SU-DHL-6 (cell line): ENCODE measurements around the gene GINS1.

Experiments
- CTCF ChIP-seq: fragments of 200-600 bp; sonication (generic); IDR thresholded peaks from one replicate; pipeline ENCODE4 v1.5.1; 2017; ENCODE audit warnings: antibody characterized with exemption, mild to moderate bottlenecking, low read length, moderate library complexity; ENCODE audit not compliant: insufficient read depth, poor library complexity, severe bottlenecking
- EZH2phosphoT487 ChIP-seq: fragments of 200-600 bp; sonication (generic), shearing (Covaris generic); conservative IDR thresholded peaks from 2 replicates; pipeline ENCODE4 v1.6.1; 2018; ENCODE audit warnings: mild to moderate bottlenecking, antibody characterized with exemption, low read length, moderate library complexity, mixed read lengths

GRCh38 chr20:25481918-25482253 lies 74.4 kb downstream of the GINS1 start:
- TF ChIP-seq CTCF: no peak
- no peak for TF ChIP-seq EZH2phosphoT487
